Peyer's patch (tissue), 4 donors: ENCODE results near the gene NOXA1. TPM values are rescaled to one million over a fixed set of nuclear protein-coding genes. Genes with fewer than 3 reads are reported as not detected.

Source experiments
- DNase-seq, 3 donors: peaks; one replicate each; pipeline ENCODE4 v3.0.0-alpha.2; 2017 to 2019
- H3K27ac ChIP-seq, 4 donors: fragments of 200-600 bp; sonication (generic); one replicate each; pipeline ENCODE4 v1.5.1; 2016 to 2019
- H3K27me3 ChIP-seq, 2 donors: fragments of 200-600 bp; sonication (generic); one replicate each; pipeline ENCODE4 v1.5.1; 2019
- H3K36me3 ChIP-seq, 3 donors: fragments of 200-600 bp; sonication (generic); one replicate each; pipeline ENCODE4 v1.5.1; 2016 to 2019
- H3K4me1 ChIP-seq, 4 donors: fragments of 200-600 bp; sonication (generic); one replicate each; pipeline ENCODE4 v1.5.1; 2016 to 2019
- H3K4me3 ChIP-seq, 4 donors: fragments of 200-600 bp; sonication (generic); 1 replicate in 3 of 4; 2 replicates in 1 of 4; pipeline ENCODE4 v1.5.1; 2016 to 2019; ENCODE audit warnings: mild to moderate bottlenecking in 1 of 4
- H3K9me3 ChIP-seq, 4 donors: fragments of 200-600 bp; sonication (generic); one replicate each; pipeline ENCODE4 v1.5.1; 2016 to 2019; ENCODE audit warnings: mild to moderate bottlenecking in 1 of 4
- POLR2A ChIP-seq, 2 donors: fragments of 450-650 bp; IDR thresholded peaks; one replicate each; pipeline ENCODE4 v1.5.1; 2017; ENCODE audit warnings: antibody characterized with exemption in 2 of 2, mild to moderate bottlenecking in 2 of 2, moderate library complexity in 2 of 2
- total RNA-seq, 4 donors: library from RNA; depleted of rRNA; stranded (reverse); fragments of >200 nt; gene quantifications; one replicate each; pipeline ENCODE4 v1.1.0, GENCODE V29; 2016
- TF ChIP-seq, protein P1 (sequence below), 6 experiments: fragments of 450-650 bp in 4 of 6; fragments of 200-600 bp in 2 of 6; sonication (generic) in 1 of 6; IDR thresholded peaks; one replicate each; pipeline ENCODE4 v1.5.1; 2017 to 2019; ENCODE audit warnings: antibody characterized with exemption in 6 of 6, mild to moderate bottlenecking in 3 of 6, moderate library complexity in 1 of 6

The NOXA1 gene
- total RNA-seq, 4 donors from 2014 or later = 28.2 to 37.3 (median 33.2) TPM

GRCh38 chr9:137452761-137453642 lies 29.8 kb downstream of the NOXA1 start:
- Histone ChIP-seq H3K4me3 (peak overlapping the region in 2 of 4 donors; percentile 37 to 39), H3K4me1 (peaks cover 3 to 44% (median 19%) of the 10 kb centered on the region in 4 donors), H3K27me3 (no peaks in the 10 kb centered on the region), H3K27ac (no peak overlapping the region), H3K36me3 (peaks cover 0 to 41% (median 0%) of the 10 kb centered on the region in 3 donors), H3K9me3 (no peaks in the 10 kb centered on the region)
- no peak for TF ChIP-seq POLR2A (IDR thresholded peaks at IDR 0.05)
- TF ChIP-seq, protein P1, sequence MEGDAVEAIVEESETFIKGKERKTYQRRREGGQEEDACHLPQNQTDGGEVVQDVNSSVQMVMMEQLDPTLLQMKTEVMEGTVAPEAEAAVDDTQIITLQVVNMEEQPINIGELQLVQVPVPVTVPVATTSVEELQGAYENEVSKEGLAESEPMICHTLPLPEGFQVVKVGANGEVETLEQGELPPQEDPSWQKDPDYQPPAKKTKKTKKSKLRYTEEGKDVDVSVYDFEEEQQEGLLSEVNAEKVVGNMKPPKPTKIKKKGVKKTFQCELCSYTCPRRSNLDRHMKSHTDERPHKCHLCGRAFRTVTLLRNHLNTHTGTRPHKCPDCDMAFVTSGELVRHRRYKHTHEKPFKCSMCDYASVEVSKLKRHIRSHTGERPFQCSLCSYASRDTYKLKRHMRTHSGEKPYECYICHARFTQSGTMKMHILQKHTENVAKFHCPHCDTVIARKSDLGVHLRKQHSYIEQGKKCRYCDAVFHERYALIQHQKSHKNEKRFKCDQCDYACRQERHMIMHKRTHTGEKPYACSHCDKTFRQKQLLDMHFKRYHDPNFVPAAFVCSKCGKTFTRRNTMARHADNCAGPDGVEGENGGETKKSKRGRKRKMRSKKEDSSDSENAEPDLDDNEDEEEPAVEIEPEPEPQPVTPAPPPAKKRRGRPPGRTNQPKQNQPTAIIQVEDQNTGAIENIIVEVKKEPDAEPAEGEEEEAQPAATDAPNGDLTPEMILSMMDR (IDR thresholded peaks at IDR 0.05) = no peak
- peak in 2 of 3 donors; percentile 53 to 54 for DNase-seq

GRCh38 chr9:137453643-137454081 lies 30.5 kb downstream of the NOXA1 start:
- no peak for TF ChIP-seq POLR2A (IDR thresholded peaks at IDR 0.05)
- TF ChIP-seq, protein P1 (IDR thresholded peaks at IDR 0.05) = no peak
- H3K4me3 ChIP-seq = peak overlapping the region in 3 of 4 donors; percentile 15 to 39 (median 37)
- no peaks in the 10 kb centered on the region for H3K27me3 ChIP-seq
- H3K4me1 ChIP-seq = peaks cover 5 to 51% (median 24%) of the 10 kb centered on the region in 4 donors
- H3K36me3 ChIP-seq = peaks cover 0 to 37% (median 0%) of the 10 kb centered on the region in 3 donors
- DNase-seq = peak; percentile 59 to 85 (median 74)
- peak overlapping the region in 1 of 4 donors; percentile 7 for H3K27ac ChIP-seq
- no peaks in the 10 kb centered on the region for H3K9me3 ChIP-seq

- peaks cover 5 to 52% (median 26%) of the 10 kb centered on the region in 4 donors for H3K4me1 ChIP-seq
Observed at GRCh38 chr9:137454145-137454596, 31.0 kb downstream of the NOXA1 start.

GRCh38 chr9:137454597-137455358 lies 31.6 kb downstream of the NOXA1 start:
- H3K9me3 ChIP-seq = no peaks in the 10 kb centered on the region
- DNase-seq = peak in 2 of 3 donors; percentile 73 to 85
- H3K4me1 ChIP-seq = peaks cover 8 to 53% (median 31%) of the 10 kb centered on the region in 4 donors
- no peaks in the 10 kb centered on the region for H3K27me3 ChIP-seq
- peak overlapping the region; percentile 72 to 99 (median 86) for H3K27ac ChIP-seq
- peak overlapping the region; percentile 43 to 54 (median 48) for H3K4me3 ChIP-seq
- peak; percentile 61 to 66 for TF ChIP-seq POLR2A (IDR thresholded peaks at IDR 0.05)
- TF ChIP-seq, protein P1 (IDR thresholded peaks at IDR 0.05) = no peak
- H3K36me3 ChIP-seq = peaks cover 0 to 27% (median 0%) of the 10 kb centered on the region in 3 donors

More at GRCh38 chr9:137454145-137454596, 31.0 kb downstream of the NOXA1 start:
- Histone ChIP-seq H3K36me3 (peaks cover 0 to 32% (median 0%) of the 10 kb centered on the region in 3 donors), H3K27ac (peak overlapping the region; percentile 72 to 99 (median 86)), H3K27me3 (no peaks in the 10 kb centered on the region), H3K9me3 (no peaks in the 10 kb centered on the region), H3K4me3 (peak overlapping the region; percentile 43 to 54 (median 48))
- DNase-seq = peak; percentile 36 to 84 (median 81)
- TF ChIP-seq POLR2A (IDR thresholded peaks at IDR 0.05) = peak in 1 of 2 donors; percentile 51
- TF ChIP-seq, protein P1 (IDR thresholded peaks at IDR 0.05) = no peak

DNA sequence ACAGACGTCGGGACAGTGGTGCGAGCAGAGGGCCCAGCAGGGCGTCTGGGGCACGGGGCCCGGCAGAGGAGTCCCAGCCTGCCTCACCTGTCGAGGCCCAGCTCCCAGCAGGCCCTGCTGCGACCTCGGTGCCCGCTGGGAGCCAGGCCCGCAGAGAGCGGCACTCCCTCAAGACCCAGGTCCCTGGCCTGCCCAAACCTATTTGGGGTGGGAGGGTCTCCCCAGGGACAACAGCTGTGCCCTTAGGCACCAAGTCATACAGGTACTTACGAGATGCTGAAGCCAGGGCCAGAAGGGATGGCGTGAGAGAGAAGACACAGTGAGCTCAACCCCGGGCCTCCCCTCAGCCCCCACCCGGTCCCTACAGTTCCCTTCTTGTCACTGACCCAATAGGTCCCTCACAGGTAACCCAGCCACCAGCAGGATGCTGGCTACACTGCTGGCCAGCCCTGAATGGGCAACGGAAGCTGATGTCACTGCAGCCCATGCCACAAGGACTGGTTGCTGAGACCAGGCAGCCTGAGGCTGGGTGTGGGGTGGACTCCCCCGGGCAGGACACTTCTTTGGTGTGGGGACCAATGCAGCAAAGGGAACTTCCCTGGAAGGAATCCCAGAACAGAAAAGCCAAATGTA lies 32.3 kb downstream of the NOXA1 start:
- Histone ChIP-seq H3K9me3 (no peaks in the 10 kb centered on the region), H3K27me3 (no peaks in the 10 kb centered on the region), H3K4me1 (peaks cover 8 to 53% (median 35%) of the 10 kb centered on the region in 4 donors), H3K36me3 (peaks cover 0 to 27% (median 0%) of the 10 kb centered on the region in 3 donors), H3K27ac (peak overlapping the region in 2 of 4 donors; percentile 84 to 99), H3K4me3 (no peak overlapping the region)
- TF ChIP-seq, protein P1 (IDR thresholded peaks at IDR 0.05) = no peak
- no peak for TF ChIP-seq POLR2A (IDR thresholded peaks at IDR 0.05)
- peak in 1 of 3 donors; percentile 41 for DNase-seq
